ENCODE measurements around the gene ROBO2.

ROBO2 gene

DNA sequence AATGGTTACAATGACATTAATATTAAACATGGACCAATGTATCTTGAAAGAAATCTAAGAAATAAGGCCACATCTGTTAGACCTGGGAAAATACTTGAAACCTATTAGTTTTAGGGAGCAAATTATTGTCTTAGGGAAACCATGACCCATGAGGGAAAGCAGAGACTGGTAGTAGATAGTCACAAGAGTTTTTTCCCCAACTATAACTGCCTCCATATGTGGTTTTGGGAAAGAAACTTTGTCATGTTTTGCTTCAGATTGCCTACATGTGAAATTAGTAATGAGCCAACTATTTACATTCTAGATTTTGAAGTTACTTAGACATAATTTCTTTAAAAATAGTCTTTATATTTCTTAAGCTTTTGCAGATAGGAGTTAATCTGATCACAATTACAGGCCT is 474.9 kb downstream of the ROBO2 start:
- in situ Hi-C loops (cut with MboI; ENCODE audit: low pct_unique_long_range_greater_than_20kb, low sequenced_read_pairs), result no loop called here
- DNase-seq, result no peak

DNA sequence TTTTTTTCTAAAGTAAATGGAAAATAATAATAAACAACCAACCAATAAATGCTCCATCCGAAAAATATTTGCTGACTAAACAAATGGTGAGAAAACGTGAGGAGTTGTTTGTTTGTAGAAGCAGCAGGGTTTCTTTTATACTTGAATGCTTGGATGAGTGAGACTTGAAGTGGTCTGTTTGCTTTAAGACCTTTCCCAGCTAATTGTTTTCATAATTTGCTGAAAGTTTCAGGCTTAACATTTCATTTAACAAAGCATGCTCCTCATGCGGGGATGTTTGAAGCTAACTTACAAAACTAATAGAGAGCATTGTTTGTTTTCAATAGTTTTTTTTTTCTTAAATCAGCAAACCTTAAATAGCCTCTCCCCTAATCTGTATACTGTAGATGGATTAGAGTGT is 484.6 kb downstream of the ROBO2 start:
- in situ Hi-C loops (cut with MboI; ENCODE audit: low pct_unique_long_range_greater_than_20kb, low sequenced_read_pairs), result no loop called here
- no peak for DNase-seq

DNA sequence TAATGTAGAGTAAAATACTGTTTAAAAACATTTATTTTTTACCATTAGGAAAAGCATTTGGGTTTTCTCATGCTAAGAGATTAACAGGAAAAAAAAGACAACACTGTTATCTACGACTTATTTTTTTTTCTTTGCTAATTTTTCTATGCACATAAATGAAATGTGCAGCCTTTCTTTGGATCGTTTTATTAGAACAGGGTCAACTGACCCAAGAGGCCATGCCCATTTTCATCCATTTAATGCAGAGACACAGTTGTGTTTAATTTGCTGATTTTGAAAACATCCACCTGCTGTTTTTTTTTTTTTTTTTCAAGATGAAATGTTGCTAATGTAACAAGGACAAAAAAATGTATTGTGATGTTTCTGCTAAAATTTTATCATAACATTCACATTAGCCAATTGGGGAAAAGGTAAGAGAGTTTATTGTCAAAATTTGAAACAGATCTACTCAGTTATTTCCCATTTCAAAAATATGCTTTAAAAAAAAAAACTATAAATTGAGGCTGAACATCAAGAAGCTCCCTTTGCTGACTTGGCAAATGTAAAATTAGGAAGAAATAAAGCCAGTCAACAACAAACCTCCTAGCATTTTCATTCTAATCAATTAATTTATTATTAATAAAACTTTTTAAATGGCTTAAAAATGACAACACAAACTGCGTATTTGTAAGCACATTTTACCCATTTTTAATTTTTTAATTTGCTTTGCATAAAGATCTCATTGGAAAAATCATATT is 485.2 kb downstream of the ROBO2 start:
- in situ Hi-C loops (cut with MboI; ENCODE audit: low pct_unique_long_range_greater_than_20kb, low sequenced_read_pairs), result no loop called here
- no peak for DNase-seq

DNA sequence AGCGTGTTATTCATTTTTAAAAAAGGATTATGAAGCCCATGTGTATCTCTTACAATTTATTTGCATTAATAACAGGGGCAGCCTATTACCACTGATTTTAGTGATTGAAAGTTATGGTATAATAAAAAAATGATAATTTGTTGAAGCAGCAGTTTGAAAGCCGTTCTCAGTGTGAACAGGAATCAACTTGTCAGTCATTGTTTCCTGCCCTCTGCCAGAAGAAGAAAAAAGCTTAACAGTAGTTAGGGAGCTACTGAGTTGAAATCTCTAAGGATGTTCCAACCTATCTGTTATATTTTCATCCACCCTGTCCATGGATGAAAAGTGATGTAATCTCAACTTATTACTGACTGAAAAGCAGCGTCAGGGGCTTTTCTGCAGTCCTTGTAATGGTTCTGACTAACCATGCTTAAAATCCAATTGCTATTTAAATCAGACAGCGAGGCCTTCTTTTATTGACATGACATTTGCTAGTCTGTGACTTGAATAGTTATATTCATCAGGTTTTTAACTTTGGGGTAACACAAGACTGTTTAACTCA is 486.7 kb downstream of the ROBO2 start:
- in situ Hi-C loops (cut with MboI; ENCODE audit: low pct_unique_long_range_greater_than_20kb, low sequenced_read_pairs), result no loop called here
- DNase-seq, result no peak

DNA sequence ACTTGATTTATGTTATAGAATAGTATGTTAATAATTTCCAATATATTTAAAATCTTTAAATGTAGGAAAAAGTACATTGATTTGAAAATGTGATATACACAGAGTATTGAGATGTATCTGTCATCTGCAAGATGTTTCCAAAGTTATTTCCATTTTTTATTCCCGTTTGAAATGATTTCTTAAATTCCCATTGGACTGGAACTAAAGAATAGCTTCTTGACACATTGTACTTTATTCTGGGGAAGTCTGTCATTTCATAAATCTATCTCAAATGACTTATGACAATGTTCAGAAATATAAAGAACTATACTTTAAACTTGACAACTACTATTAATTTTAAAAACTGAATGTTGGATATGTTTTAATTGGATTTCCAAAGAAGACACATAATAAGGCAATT is 489.6 kb downstream of the ROBO2 start:
- in situ Hi-C loops (cut with MboI; ENCODE audit: low pct_unique_long_range_greater_than_20kb, low sequenced_read_pairs), result no loop called here
- no peak for DNase-seq

DNA sequence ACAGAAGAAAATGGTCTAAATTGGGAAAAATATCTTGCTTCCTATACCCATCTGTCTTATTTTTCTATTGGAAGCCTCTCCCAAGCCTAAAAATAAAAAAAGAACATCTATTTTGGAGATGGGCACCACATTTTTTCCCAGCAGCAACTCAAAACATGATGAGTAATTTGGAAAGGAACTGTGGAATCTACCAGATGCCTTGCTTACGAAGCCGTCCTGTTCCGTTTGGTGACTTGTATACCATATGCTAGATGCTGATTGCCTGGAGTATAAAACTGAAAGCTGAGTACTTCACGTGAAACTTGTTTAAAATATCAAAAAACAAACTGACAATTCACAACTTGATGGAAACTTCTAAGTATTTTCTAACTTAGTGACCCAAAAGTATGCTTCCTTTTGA is 491.0 kb downstream of the ROBO2 start:
- in situ Hi-C loops (cut with MboI; ENCODE audit: low pct_unique_long_range_greater_than_20kb, low sequenced_read_pairs), result no loop called here
- DNase-seq, result no peak

DNA sequence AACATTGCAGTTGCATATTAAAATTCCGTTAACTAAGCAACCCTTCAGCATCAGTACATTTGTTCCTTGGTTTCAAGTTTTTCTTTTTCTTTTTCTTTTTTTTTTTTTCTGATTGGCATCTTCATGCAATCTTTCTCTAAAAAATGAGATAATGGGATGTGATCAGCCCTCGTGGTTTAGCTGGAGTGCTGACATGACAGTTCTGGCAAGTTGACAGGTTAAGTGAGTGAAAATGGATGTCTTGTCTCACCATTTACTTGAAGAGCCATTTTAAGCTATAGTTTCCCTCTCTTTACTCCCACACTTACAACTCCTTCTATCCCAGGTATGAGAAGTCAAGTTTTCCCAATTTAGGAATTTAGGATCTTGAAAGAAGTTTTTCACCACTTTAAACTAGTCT is 495.2 kb downstream of the ROBO2 start:
- DNase-seq, result no peak
- in situ Hi-C loops (cut with MboI; ENCODE audit: low pct_unique_long_range_greater_than_20kb, low sequenced_read_pairs), result no loop called here

DNA sequence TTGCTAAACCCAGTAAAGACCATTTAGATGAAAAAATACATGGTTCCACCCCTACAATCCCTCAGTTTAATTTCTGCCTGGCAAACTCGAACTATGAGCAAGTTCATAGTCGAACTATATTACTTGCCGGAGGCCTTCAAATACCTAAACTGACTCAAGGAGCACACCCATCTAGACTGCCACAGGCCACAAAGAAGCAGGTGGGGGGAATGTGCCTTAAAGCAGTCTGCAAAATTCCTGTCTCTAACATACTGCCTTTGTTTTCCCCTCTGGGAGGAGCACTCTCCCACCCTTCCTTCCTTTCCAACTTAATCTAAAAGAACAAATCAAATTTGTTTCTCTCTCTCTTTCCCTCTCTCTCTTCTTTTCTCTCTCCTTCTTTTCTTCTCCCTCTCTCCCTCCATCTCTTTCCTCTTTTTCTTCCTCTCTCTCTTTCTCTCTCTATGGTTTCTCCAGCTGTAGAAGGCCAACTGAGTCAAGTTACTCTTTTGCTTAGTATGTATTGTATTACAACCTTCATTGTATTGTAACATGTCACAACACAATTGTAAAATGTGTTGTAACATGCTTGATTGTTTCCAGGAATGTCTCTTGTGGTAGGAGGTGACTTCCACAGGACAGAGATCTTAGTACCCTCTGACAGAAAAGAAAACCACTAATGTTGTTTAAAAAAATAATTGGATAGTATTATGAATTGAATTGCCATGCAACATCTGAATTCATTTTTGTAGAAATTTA is 496.3 kb downstream of the ROBO2 start:
- in situ Hi-C loops (cut with MboI; ENCODE audit: low pct_unique_long_range_greater_than_20kb, low sequenced_read_pairs), result no loop called here
- no peak for DNase-seq

DNA sequence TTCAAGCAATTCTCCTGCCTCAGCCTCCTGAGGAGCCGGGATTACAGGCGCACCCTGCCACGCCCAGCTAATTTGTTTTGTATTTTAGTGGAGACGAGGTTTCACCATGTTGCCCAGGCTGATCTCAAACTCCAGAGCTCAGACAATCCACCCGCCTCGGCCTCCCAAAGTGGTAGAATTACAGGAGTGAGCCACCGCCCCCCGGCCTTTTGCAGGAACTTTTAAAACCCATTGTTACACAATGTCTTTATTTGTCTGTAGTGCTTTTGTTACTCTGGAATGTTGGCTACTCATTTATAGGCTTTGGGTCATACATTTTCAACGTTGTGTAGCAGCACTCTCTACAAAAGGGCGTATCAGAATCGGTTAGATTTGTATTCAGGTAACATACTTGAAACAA is 499.1 kb downstream of the ROBO2 start:
- in situ Hi-C loops (cut with MboI; ENCODE audit: low pct_unique_long_range_greater_than_20kb, low sequenced_read_pairs), result no loop called here
- DNase-seq, result no peak

DNA sequence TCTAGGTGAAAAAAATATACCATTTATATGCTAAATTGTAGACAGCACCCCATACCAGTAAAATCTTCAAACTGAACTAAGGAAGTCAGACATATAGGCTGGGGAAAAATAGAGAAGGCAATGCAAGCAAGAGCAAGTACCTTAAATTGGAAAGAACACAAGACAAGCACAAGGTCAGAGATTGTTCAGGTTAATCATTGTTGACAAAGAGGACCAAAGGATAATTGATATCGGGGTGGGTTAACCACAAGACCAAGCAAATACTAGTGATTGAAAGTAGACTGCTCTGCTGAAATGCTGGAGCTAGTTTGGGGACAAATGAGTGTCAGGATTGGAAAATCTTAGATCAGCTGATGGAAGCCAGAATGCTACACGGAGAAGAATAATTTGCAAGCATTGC is 499.8 kb downstream of the ROBO2 start:
- in situ Hi-C loops (cut with MboI; ENCODE audit: low pct_unique_long_range_greater_than_20kb, low sequenced_read_pairs), result no loop called here
- DNase-seq, result no peak

DNA sequence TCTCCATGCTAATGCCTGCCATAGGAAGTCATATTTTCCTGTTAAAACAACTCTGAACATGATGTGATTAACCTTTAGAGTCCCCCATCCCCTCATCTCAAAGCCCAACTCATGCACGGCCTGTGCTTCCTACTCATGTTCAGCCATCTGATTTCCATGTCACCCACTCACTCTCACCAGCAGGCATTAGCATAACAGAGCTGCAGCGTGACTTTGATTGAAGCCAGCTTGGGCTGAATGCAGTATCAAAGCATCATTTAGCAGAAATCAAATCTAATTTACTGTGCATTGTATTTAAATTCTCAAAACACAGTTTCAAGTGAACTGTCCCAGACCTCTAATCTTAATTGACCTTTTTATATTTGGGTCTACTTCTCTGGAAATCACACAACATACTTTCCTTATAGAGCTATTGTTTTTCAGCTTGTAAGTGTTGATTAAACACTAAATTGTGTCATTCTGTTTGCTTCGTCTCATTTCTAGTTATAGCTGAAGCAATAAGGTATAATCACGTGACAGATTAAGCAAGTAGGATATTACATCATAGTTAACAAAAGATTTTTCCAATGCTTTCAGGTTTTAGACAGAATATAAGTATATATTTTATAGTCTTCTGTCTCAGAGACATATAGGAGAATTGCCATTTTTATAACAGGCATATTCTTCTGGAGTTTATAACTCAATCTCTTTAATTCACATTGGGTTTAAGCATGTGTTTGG is 501.5 kb downstream of the ROBO2 start:
- no peak for DNase-seq
- in situ Hi-C loops (cut with MboI; ENCODE audit: low pct_unique_long_range_greater_than_20kb, low sequenced_read_pairs), result no loop called here

DNA sequence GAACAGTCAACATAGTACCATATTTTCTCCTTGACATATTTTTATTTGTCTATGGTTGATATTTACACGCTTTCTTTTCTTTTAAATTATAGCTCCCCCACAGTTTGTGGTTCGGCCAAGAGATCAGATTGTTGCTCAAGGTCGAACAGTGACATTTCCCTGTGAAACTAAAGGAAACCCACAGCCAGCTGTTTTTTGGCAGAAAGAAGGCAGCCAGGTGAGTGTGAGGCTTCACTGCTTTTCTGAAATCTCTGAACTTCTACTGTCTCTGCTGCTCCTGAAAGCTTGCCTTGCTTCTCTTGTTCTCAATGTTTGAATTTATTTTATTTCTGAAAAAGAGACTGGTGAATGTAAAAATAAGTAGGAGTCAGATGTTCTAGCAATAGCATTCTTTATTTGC is 506.3 kb downstream of the ROBO2 start:
- DNase-seq, result no peak
- in situ Hi-C loops (cut with MboI; ENCODE audit: low pct_unique_long_range_greater_than_20kb, low sequenced_read_pairs), result no loop called here

DNA sequence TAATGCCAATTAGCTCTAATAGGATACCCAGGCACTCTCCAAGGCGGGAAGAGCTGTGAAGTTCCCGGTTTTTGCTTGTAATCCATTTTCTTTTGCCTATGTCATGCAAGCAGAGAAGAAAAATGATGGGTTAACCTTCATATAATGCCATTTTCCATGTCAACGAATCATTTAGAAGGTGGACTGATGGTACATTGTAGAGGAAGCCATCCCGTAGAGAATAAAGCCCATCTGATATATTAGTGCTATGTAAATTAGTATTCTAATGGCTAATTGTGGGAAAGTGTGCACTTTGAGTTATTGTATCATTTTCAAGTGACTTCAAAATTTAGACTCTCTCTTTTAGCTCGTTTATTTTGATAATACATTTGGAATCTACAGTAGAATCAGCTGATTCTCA is 509.1 kb downstream of the ROBO2 start:
- no peak for DNase-seq
- in situ Hi-C loops (cut with MboI; ENCODE audit: low pct_unique_long_range_greater_than_20kb, low sequenced_read_pairs), result no loop called here

DNA sequence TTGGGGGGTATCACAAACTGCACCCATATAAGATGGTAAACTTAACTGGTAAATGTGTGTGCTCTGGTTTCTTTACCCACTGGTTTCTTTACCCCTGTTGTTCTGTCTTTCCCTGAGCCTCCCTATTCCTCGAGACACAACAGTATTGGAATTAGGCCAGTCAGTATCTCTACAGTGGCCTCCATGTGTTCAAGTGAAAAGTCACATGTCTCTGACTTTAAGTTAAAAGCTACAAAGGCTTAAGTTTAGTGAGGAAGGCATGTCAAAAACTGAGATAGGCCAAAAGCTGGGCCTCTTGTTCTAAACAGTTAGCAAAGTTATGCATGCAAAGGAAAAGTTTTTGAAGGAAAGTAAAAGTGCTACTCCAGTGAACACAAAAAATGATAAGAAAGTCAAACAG is 513.3 kb downstream of the ROBO2 start:
- DNase-seq, result no peak
- in situ Hi-C loops (cut with MboI; ENCODE audit: low pct_unique_long_range_greater_than_20kb, low sequenced_read_pairs), result no loop called here

DNA sequence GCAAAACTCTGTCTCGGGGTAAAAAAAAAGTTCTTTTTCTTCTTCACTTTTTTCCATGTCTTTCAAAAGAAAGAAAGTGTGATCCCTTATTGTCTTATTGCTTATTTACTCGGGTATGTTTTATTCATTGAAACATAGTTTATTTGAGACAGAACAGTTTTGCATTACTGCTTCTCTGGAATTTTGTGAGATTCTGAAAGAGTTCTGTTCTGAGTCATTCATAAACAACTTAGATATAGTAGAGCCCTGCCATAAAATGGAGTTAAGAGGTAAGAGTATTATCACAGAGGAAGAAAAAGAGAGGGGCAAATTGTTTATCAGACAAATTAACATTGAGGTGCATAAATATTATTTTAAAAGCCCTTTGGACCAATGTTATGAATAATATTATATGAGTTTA is 522.2 kb downstream of the ROBO2 start:
- no peak for DNase-seq
- in situ Hi-C loops (cut with MboI; ENCODE audit: low pct_unique_long_range_greater_than_20kb, low sequenced_read_pairs), result no loop called here

DNA sequence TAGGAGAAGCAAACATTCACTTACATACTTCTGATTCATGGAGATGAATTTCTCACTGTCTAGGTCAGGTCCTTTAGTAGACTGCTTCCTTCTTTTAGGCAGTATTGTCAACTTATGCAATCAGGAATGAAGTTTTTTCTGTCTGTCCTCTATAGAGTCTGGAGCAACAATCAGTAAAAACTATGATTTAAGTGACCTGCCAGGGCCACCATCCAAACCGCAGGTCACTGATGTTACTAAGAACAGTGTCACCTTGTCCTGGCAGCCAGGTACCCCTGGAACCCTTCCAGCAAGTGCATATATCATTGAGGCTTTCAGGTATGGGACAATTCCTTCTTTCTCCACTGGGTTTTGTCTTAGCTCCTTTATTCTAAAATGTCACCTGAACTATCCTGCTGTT is 523.1 kb downstream of the ROBO2 start:
- in situ Hi-C loops (cut with MboI; ENCODE audit: low pct_unique_long_range_greater_than_20kb, low sequenced_read_pairs), result no loop called here
- DNase-seq, result no peak

DNA sequence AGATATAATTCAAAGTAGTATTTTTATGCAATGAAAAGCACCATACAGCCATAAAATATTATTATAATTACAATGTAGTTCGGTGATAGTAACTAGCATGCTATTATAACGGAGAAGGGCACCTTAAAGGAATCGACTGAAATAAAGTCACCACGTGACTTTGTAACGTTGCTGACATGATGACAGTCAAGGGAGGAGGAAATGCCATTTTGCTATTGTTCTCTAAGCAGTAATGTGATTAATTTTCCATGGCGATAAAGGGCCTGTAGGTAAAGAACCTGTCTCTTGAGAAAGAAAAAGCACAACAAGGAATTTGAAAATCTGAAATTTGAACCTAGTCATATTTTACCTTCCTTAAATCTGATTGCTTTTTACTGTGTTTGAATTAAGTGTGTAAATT is 526.2 kb downstream of the ROBO2 start:
- in situ Hi-C loops (cut with MboI; ENCODE audit: low pct_unique_long_range_greater_than_20kb, low sequenced_read_pairs), result no loop called here
- no peak for DNase-seq

DNA sequence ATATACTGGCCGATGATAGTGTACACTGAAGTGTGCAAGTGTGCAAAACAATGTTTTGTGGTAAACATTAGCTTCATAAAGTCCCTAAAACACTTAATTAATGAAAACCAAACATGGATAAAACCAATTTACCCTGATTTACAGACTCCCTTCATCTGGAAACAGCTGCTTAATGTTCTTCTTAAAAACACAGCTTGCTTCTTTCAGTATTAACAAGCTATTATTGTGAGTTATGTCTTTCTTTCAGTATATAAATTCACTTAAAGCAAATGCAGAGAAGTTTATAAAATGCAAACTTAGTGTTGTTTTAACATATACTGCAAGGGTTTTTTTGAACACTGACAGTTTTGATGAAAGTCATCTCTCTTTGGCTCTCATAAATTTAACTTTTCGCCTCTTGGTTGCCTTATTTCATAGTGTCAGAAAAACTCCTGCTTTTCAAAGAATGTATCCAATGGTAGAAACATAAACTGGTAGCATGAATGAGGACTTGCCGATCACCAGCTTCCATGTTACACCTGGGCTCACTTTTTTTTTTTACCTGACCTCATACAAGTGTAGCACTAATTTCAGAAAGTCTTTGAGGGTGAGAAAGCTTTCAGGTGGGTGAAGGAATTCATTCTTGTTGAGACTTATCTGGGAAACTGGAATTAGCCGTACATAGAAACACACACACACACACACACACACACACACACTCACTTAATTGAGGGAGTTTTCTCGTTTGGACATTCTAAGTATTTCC is 532.2 kb downstream of the ROBO2 start:
- DNase-seq, result no peak
- in situ Hi-C loops (cut with MboI; ENCODE audit: low pct_unique_long_range_greater_than_20kb, low sequenced_read_pairs), result no loop called here

DNA sequence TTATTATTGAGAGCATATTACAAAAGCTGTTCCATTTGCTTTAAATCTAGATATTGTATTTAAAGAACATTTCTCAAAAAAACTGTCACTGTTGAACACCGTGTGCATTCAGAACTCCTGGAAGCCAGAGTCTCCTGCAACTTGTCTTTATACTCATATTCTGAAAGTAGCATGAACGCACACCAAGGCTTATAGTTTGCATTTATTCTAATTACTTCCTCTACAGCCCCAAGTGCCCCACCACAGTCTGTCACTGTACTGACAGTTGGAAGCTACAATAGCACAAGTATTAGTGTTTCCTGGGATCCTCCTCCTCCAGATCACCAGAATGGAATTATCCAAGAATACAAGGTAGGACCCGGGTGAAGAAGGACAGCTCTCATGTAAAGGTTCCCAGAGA is 537.4 kb downstream of the ROBO2 start:
- in situ Hi-C loops (cut with MboI; ENCODE audit: low pct_unique_long_range_greater_than_20kb, low sequenced_read_pairs), result no loop called here

DNA sequence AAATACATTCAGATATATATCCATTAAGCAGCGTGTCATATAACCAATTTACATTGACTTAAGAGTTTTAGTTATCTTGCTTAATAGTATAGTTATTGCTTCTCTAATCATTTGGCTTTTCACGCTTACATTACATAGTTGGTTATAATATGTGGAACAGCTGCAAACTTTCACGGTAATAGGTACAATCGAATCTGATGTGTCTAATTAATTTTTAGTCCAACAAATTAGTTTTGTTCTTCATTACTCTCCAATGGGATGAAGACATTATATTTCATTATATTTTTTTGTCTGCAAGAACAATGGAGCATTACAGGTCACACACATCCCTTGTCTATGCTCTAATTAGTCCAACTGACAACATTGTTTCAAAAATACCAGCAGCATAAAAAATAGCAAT is 546.3 kb downstream of the ROBO2 start:
- in situ Hi-C loops (cut with MboI; ENCODE audit: low pct_unique_long_range_greater_than_20kb, low sequenced_read_pairs), result no loop called here
- no peak for DNase-seq

More for the DNA sequence above, 537.4 kb downstream of the ROBO2 start:
- DNase-seq, result no peak

All from KBM-7 (cell line).